ENCODE data around the gene CCDC50. TPM values are rescaled to one million over a fixed set of nuclear protein-coding genes. Genes with fewer than 3 reads are reported as not detected.

The CCDC50 gene
- 191 and 209 TPM in 2 replicates for total RNA-seq (2013; cell fraction: nucleolus; rRNA removed)
- total RNA-seq (2014; rRNA removed) (112 and 126 TPM in 2 replicates), total RNA-seq (2014; rRNA removed; fragmentation: Illumina TruSeq; extraction: Trizol) (117 and 123 TPM in 2 replicates), total RNA-seq (2021) (144 and 150 TPM in 2 replicates), polyA plus RNA-seq (2011; rRNA removed) (132 and 180 TPM in 2 replicates), polyA plus RNA-seq (2014; fragmentation: Illumina TruSeq; extraction: Trizol) (137 and 148 TPM in 2 replicates), polyA plus RNA-seq (2014; fragmentation: Nextera tagmentation; extraction: Ambion mirVana) (10 to 100 TPM; 46.7 to 61.5 TPM), polyA plus RNA-seq (2014; rRNA removed) (107 and 122 TPM in 2 replicates), polyA plus RNA-seq (2016; fragmentation: Nextera tagmentation; extraction: Ambion mirVana) (100 to 1,000 TPM; 127 to 130 TPM), polyA minus RNA-seq (2011; rRNA and poly(A)+ RNA removed) (77.5 and 87.0 TPM in 2 replicates), Bru-seq, nascent RNA (percentile 94 among the genes with signal in this experiment), BruChase-seq, experiment 1, labeled RNA remaining after a 6-hour chase (percentile 91 among the genes with signal in this experiment), BruChase-seq, experiment 2, labeled RNA remaining after a 2-hour chase (percentile 93 among the genes with signal in this experiment)
- polyA plus RNA-seq (2011; ENCODE audit: low read depth): 21.4 TPM
- 60.1 and 71.2 TPM in 2 replicates for polyA plus RNA-seq (2011; cell fraction: cytosol; rRNA removed)
- 102 and 104 TPM in 2 replicates for polyA plus RNA-seq (2011; cell fraction: nucleus; rRNA removed)
- 32.8 and 42.2 TPM in 2 replicates for polyA plus RNA-seq (2012)
- polyA minus RNA-seq (2011; cell fraction: cytosol; rRNA and poly(A)+ RNA removed): 47.4 and 57.9 TPM in 2 replicates
- polyA minus RNA-seq (2011; cell fraction: nucleus; rRNA and poly(A)+ RNA removed): 127 and 198 TPM in 2 replicates
- long read RNA-seq, experiment 1, full-length matches to known transcripts: 149 of 157 reads
- long read RNA-seq, experiment 1, partial matches to known transcripts: 1 of 157 reads
- long read RNA-seq, experiment 1, other reads (novel, unspliced or antisense): 7 of 157 reads
- long read RNA-seq, experiment 2, full-length matches to known transcripts: 220 of 280 reads
- long read RNA-seq, experiment 2, partial matches to known transcripts: 32 of 280 reads
- long read RNA-seq, experiment 2, other reads (novel, unspliced or antisense): 28 of 280 reads

GRCh38 chr3:191328962-191329653, at the start of gene CCDC50:
CCDC50 (plus strand) TSS chr3:191329394; CDS start chr3:191329675, 281 bp downstream.
- Histone ChIP-seq H3K9me3 (replicated peaks; ENCODE audit: control insufficient read depth, insufficient read depth, low read length) (no peaks in the 10 kb centered on the region), H2AFZ (ENCODE audit: control insufficient read depth, low read depth, low read length) (peak within 1 kb of the TSS; percentile 93), H3K4me2 (ENCODE audit: control insufficient read depth, insufficient read depth) (peak within 1 kb of the TSS; percentile 91), H4K20me1 (ENCODE audit: control insufficient read depth, insufficient read depth) (no peaks in the 10 kb centered on the region), H3K27ac (ENCODE audit: control insufficient read depth, insufficient read depth) (peak within 1 kb of the TSS; percentile 78), H3K9ac (ENCODE audit: control insufficient read depth, insufficient read depth, low read length) (peak within 1 kb of the TSS; percentile 86), H3K36me3 (ENCODE audit: control insufficient read depth in 2 of 2, insufficient read depth in 2 of 2, low read length in 1 of 2) (no peaks in the 10 kb centered on the region), H3K4me3 (peak within 1 kb of the TSS; percentile 73), H3K27me3 (replicated peaks in 1 of 2; ENCODE audit: control insufficient read depth in 2 of 2, insufficient read depth in 2 of 2, low read length in 1 of 2) (no peaks in the 10 kb centered on the region), H3K79me2 (ENCODE audit: control insufficient read depth, insufficient read depth, low read length) (peaks cover 50% of the 10 kb centered on the region), H3K4me1 (ENCODE audit: control insufficient read depth, insufficient read depth, low read length) (peaks cover 15% of the 10 kb centered on the region)
- 0% methylated on average over 28 of the region's 63 CpGs for WGBS (ENCODE audit: insufficient coverage, insufficient replicate concordance, low lambda C conversion rate, missing lambda C conversion rate)
- ATAC-seq (peak; percentile 74), FAIRE-seq (peak; percentile 88), DNase-seq (ENCODE audit: low read depth, low spot score) (no peak)
- ChIA-PET CTCF (interaction anchor here (0.6 to 1.3 kb wide), 9 partner anchors 10 to 67 kb away, joined by 3 to 4 read pairs (median 3); no protein-coding TSS in a partner anchor), SMC1A (ENCODE audit: uncharacterized antibody, unreplicated experiment) (interaction anchor here (0.9 to 7.4 kb wide), 16 partner anchors 8 to 148 kb away, joined by 3 to 47 read pairs (median 5); no protein-coding TSS in a partner anchor), POLR2A (interaction anchor here (0.6 to 1.6 kb wide), 9 partner anchors 7 to 83 kb away, joined by 3 to 7 read pairs (median 3); no protein-coding TSS in a partner anchor), RAD21 (ENCODE audit: unreplicated experiment) (interaction anchor here (0.7 to 6.7 kb wide), 12 partner anchors 8 to 84 kb away, joined by 3 to 62 read pairs (median 4); no protein-coding TSS in a partner anchor)
- intact Hi-C loops (cut with micrococcal nuclease; ENCODE audit: unreplicated experiment): loop anchor here (1.0 kb wide), 1 partner anchor 83 kb away; no protein-coding TSS in a partner anchor
- BruUV-seq (replicated peaks): no TSS peak
- in situ Hi-C loops (cut with MboI): no loop called here
- TF ChIP-seq CHD2 (IDR thresholded peaks at IDR 0.05; ENCODE audit: borderline replicate concordance, low read depth, low read length) (peak; percentile 91), POLR2AphosphoS2 (IDR thresholded peaks at IDR 0.05; ENCODE audit: low read depth, low read length) (no peak), CHD1 (IDR thresholded peaks at IDR 0.05; ENCODE audit: low read depth, low read length) (peak; percentile 39; the same call in 1 of the 2 replicates), PML (IDR thresholded peaks at IDR 0.05; ENCODE audit: low read length) (peak; percentile 53; the same call in 1 of the 2 replicates), NFYB (IDR thresholded peaks at IDR 0.05; ENCODE audit: insufficient read depth, low read depth, low read length) (no peak)
- TF ChIP-seq, protein P1, sequence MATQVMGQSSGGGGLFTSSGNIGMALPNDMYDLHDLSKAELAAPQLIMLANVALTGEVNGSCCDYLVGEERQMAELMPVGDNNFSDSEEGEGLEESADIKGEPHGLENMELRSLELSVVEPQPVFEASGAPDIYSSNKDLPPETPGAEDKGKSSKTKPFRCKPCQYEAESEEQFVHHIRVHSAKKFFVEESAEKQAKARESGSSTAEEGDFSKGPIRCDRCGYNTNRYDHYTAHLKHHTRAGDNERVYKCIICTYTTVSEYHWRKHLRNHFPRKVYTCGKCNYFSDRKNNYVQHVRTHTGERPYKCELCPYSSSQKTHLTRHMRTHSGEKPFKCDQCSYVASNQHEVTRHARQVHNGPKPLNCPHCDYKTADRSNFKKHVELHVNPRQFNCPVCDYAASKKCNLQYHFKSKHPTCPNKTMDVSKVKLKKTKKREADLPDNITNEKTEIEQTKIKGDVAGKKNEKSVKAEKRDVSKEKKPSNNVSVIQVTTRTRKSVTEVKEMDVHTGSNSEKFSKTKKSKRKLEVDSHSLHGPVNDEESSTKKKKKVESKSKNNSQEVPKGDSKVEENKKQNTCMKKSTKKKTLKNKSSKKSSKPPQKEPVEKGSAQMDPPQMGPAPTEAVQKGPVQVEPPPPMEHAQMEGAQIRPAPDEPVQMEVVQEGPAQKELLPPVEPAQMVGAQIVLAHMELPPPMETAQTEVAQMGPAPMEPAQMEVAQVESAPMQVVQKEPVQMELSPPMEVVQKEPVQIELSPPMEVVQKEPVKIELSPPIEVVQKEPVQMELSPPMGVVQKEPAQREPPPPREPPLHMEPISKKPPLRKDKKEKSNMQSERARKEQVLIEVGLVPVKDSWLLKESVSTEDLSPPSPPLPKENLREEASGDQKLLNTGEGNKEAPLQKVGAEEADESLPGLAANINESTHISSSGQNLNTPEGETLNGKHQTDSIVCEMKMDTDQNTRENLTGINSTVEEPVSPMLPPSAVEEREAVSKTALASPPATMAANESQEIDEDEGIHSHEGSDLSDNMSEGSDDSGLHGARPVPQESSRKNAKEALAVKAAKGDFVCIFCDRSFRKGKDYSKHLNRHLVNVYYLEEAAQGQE (IDR thresholded peaks at IDR 0.05; ENCODE audit: low read depth, low read length): no peak
- TF ChIP-seq, protein P2, sequence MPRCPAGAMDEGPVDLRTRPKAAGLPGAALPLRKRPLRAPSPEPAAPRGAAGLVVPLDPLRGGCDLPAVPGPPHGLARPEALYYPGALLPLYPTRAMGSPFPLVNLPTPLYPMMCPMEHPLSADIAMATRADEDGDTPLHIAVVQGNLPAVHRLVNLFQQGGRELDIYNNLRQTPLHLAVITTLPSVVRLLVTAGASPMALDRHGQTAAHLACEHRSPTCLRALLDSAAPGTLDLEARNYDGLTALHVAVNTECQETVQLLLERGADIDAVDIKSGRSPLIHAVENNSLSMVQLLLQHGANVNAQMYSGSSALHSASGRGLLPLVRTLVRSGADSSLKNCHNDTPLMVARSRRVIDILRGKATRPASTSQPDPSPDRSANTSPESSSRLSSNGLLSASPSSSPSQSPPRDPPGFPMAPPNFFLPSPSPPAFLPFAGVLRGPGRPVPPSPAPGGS (IDR thresholded peaks at IDR 0.05; ENCODE audit: borderline replicate concordance, insufficient read depth, low read depth, low read length, poor library complexity, severe bottlenecking): no peak

Data from GM12878 (cell line).